ENCODE measurements around the gene FANCI.

DNA sequence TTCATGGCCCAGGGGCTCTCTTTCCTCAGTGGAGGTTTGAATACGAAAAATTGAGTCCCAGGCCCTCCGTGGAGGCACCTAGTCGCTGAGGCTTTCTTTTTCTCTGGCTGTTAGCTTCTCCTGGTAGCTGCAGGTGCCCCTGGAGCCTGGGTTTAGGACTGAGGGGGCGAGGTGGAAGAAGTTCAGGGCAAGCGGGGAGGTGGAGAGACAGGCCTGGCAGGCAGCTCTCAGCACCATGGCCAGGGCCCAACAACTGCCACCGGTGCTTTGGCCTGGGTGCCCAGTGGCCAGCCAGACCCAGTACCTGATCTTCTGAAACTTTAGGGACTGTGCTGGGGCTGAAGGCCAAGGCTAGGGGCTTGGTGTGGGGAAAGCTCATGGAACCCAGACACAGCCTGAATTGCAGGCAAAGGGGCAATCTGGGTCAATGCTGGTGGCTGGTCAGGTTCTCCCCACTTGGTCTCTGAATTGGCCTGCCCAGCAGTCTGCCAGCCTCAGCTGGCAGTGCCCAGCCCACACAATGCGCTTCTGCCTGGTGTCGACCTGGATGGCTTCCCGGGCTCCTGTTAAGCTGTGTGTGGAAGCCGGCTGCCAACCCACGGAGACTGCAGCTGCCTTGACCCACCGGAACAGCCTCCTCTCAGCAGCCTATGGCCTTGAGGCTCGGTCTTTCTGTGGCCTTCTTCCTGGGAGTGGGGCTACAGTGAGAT, 121.1 kb downstream of the FANCI start:
- TF ChIP-seq, protein P1, sequence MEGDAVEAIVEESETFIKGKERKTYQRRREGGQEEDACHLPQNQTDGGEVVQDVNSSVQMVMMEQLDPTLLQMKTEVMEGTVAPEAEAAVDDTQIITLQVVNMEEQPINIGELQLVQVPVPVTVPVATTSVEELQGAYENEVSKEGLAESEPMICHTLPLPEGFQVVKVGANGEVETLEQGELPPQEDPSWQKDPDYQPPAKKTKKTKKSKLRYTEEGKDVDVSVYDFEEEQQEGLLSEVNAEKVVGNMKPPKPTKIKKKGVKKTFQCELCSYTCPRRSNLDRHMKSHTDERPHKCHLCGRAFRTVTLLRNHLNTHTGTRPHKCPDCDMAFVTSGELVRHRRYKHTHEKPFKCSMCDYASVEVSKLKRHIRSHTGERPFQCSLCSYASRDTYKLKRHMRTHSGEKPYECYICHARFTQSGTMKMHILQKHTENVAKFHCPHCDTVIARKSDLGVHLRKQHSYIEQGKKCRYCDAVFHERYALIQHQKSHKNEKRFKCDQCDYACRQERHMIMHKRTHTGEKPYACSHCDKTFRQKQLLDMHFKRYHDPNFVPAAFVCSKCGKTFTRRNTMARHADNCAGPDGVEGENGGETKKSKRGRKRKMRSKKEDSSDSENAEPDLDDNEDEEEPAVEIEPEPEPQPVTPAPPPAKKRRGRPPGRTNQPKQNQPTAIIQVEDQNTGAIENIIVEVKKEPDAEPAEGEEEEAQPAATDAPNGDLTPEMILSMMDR (IDR thresholded peaks at IDR 0.05), result no peak
- no peak for TF ChIP-seq POLR2AphosphoS5 (IDR thresholded peaks at IDR 0.05)
- TF ChIP-seq POLR2A (IDR thresholded peaks at IDR 0.05), result no peak

All from sigmoid colon (tissue), 4 donors.